IMR-90 (cell line): ENCODE results near the gene CNTN5. TPM values are rescaled to one million over a fixed set of nuclear protein-coding genes. Genes with fewer than 3 reads are reported as not detected.

Experiments
- ATAC-seq: fragments of 200-7000 bp; cut with Tn5 transposase; 2 replicates; pipeline ENCODE4 v1.9.1; 2020; ENCODE audit warnings: low read depth, mild to moderate bottlenecking, moderate library complexity
- BruUV-seq: library from RNA; stranded (reverse); fragments of 400-500 nt; replicated peaks from 2 replicates; lab custom pipeline; 2021; lab: Mats Ljungman, UMichigan
- CTCF ChIA-PET: fragments of 300-600 bp; formaldehyde crosslinking; extraction: SDS; loops from one replicate; lab custom pipeline; 2021; ENCODE audit warnings: antibody characterized with exemption; lab: Yijun Ruan, JAX
- POLR2A ChIA-PET: fragments of 300-600 bp; sonication (Branson Sonifier 250); formaldehyde crosslinking; loops from one replicate; lab custom pipeline; 2022; ENCODE audit warnings: antibody characterized with exemption; ENCODE audit not compliant: unreplicated experiment; lab: Charles Lee
- DNase-seq: peaks from one replicate; pipeline ENCODE4 v3.0.0; 2013
- H2AFZ ChIP-seq: replicated peaks from 2 replicates; pipeline ENCODE3; 2013; ENCODE audit warnings: low read length, mild to moderate bottlenecking; ENCODE audit not compliant: poor library complexity
- H2AK5ac ChIP-seq: 2 replicates; pipeline ENCODE4 v1.6.1; 2013; ENCODE audit warnings: low read depth, low read length, inconsistent platforms
- H2AK9ac ChIP-seq: replicated peaks from 2 replicates; pipeline ENCODE3; 2013; ENCODE audit warnings: mild to moderate bottlenecking, low read depth, low read length, moderate library complexity; ENCODE audit not compliant: poor library complexity
- H2BK120ac ChIP-seq: 2 replicates; pipeline ENCODE4 v1.6.1; 2013; ENCODE audit warnings: low read depth, low read length, inconsistent platforms
- H2BK15ac ChIP-seq: 3 replicates; pipeline ENCODE4 v1.6.1; 2013; ENCODE audit warnings: low read depth, low read length, inconsistent platforms
- H2BK20ac ChIP-seq: 2 replicates; pipeline ENCODE4 v1.6.1; 2013; ENCODE audit warnings: low read depth, mild to moderate bottlenecking, inconsistent platforms, low read length, moderate library complexity
- H2BK5ac ChIP-seq: 2 replicates; pipeline ENCODE4 v1.6.1; 2013; ENCODE audit warnings: mild to moderate bottlenecking, low read depth, low read length, inconsistent platforms; ENCODE audit not compliant: poor library complexity, severe bottlenecking
- H3K14ac ChIP-seq: replicated peaks from 2 replicates; pipeline ENCODE4 v1.6.1; 2013; ENCODE audit warnings: low read depth, low read length, inconsistent platforms
- H3K18ac ChIP-seq: 2 replicates; pipeline ENCODE4 v1.6.1; 2013; ENCODE audit warnings: low read depth, low read length, control low read depth
- H3K23ac ChIP-seq: 2 replicates; pipeline ENCODE4 v1.6.1; 2013; ENCODE audit warnings: low read depth, low read length, inconsistent platforms
- H3K27ac ChIP-seq: 2 replicates; pipeline ENCODE4 v1.5.1; 2013; ENCODE audit warnings: mild to moderate bottlenecking, control low read depth, low read length; ENCODE audit not compliant: insufficient read depth
- H3K27me3 ChIP-seq: 2 replicates; pipeline ENCODE4 v1.6.1; 2013; ENCODE audit warnings: low read length; ENCODE audit not compliant: control insufficient read depth, insufficient read depth
- H3K36me3 ChIP-seq: 2 replicates; pipeline ENCODE4 v1.6.1; 2013; ENCODE audit warnings: low read length, mixed read lengths; ENCODE audit not compliant: control insufficient read depth, insufficient read depth
- H3K4ac ChIP-seq: 2 replicates; pipeline ENCODE4 v1.6.1; 2013; ENCODE audit warnings: low read depth, low read length, inconsistent platforms
- H3K4me1 ChIP-seq: 2 replicates; pipeline ENCODE4 v1.6.1; 2013; ENCODE audit warnings: low read length, mixed read lengths; ENCODE audit not compliant: control insufficient read depth, insufficient read depth
- H3K4me2 ChIP-seq: 2 replicates; pipeline ENCODE4 v1.6.1; 2013; ENCODE audit warnings: low read depth, mild to moderate bottlenecking, control low read depth, low read length, moderate library complexity
- H3K4me3 ChIP-seq: 2 replicates; pipeline ENCODE4 v1.5.1; 2013; ENCODE audit warnings: low read depth, mild to moderate bottlenecking, control low read depth, low read length, moderate library complexity; ENCODE audit not compliant: insufficient read depth
- H3K56ac ChIP-seq: 2 replicates; pipeline ENCODE4 v1.6.1; 2013; ENCODE audit warnings: low read length, inconsistent platforms; ENCODE audit not compliant: insufficient read depth; ENCODE audit errors: extremely low read depth
- H3K79me1 ChIP-seq, 2 experiments: 2 replicates each; pipeline ENCODE4 v1.6.1; 2013; ENCODE audit warnings: low read length in 2 of 2, inconsistent platforms in 1 of 2, low read depth in 1 of 2
- H3K9ac ChIP-seq: 2 replicates; pipeline ENCODE4 v1.6.1; 2013; ENCODE audit warnings: low read depth, low read length, control low read depth
- H3K9me1 ChIP-seq: 2 replicates; pipeline ENCODE4 v1.6.1; 2013; ENCODE audit warnings: low read length, inconsistent platforms; ENCODE audit not compliant: insufficient read depth
- H3K9me3 ChIP-seq: 2 replicates; pipeline ENCODE4 v1.6.1; 2013; ENCODE audit warnings: low read length; ENCODE audit not compliant: control insufficient read depth, insufficient read depth
- H4K20me1 ChIP-seq: 2 replicates; pipeline ENCODE4 v1.6.1; 2013; ENCODE audit warnings: low read length, inconsistent platforms; ENCODE audit not compliant: insufficient read depth
- H4K5ac ChIP-seq: 2 replicates; pipeline ENCODE4 v1.6.1; 2013; ENCODE audit warnings: mild to moderate bottlenecking, low read depth, low read length, control low read depth
- H4K8ac ChIP-seq, 2 experiments: 2 replicates each; pipeline ENCODE4 v1.6.1; 2013; ENCODE audit warnings: low read depth in 2 of 2, low read length in 2 of 2, control low read depth in 1 of 2, inconsistent platforms in 1 of 2
- H4K91ac ChIP-seq: 2 replicates; pipeline ENCODE4 v1.6.1; 2013; ENCODE audit warnings: low read depth, low read length, inconsistent platforms; ENCODE audit not compliant: insufficient read depth
- FOS ChIP-seq: fragments of 150-350 bp; IDR thresholded peaks from 2 replicates; pipeline ENCODE4 v1.6.1; 2016; ENCODE audit warnings: low read depth, low read length
- NFE2L2 ChIP-seq: fragments of 150-350 bp; IDR thresholded peaks from 2 replicates; pipeline ENCODE4 v1.6.1; 2016; ENCODE audit warnings: low read depth, mild to moderate bottlenecking, low read length
- POLR2A ChIP-seq: IDR thresholded peaks from 2 replicates; pipeline ENCODE4 v1.6.1; 2012; ENCODE audit warnings: mild to moderate bottlenecking, low read depth, low read length
- RAD21 ChIP-seq: IDR thresholded peaks from 2 replicates; pipeline ENCODE4 v1.6.1; 2012; ENCODE audit warnings: low read length, improper control_type of control experiment
- RCOR1 ChIP-seq: IDR thresholded peaks from 2 replicates; pipeline ENCODE4 v1.6.1; 2012; ENCODE audit warnings: mild to moderate bottlenecking, low read length, improper control_type of control experiment; ENCODE audit not compliant: insufficient replicate concordance
- SMC3 ChIP-seq: fragments of 150-350 bp; IDR thresholded peaks from 2 replicates; pipeline ENCODE4 v1.6.1; 2016; ENCODE audit warnings: low read depth, mild to moderate bottlenecking, antibody characterized with exemption, low read length, moderate library complexity
- WGBS, 2 experiments: methylation state at CpG; one replicate each; pipeline versions ENCODE4 v1.1.5 to v1.1.7; 2013; ENCODE audit warnings: missing lambda C conversion rate in 2 of 2; ENCODE audit not compliant: insufficient read length in 1 of 2; ENCODE audit errors: extremely low coverage in 2 of 2; 5-methylcytosine and 5-hydroxymethylcytosine counted together
- dilution Hi-C: fragments of 300-500 bp; cut with HindIII; formaldehyde crosslinking; loops from one replicate; pipeline ENCODE4 v1.14.3; 2018; ENCODE audit warnings: low sequenced_read_pairs; ENCODE audit not compliant: unreplicated experiment
- in situ Hi-C: fragments of 300-500 bp; cut with MboI; formaldehyde crosslinking; loops from 3 replicates; pipeline ENCODE4 v1.14.3; 2019; ENCODE audit warnings: low sequenced_read_pairs, inconsistent platforms, mixed read lengths
- intact Hi-C: fragments of 100-400 bp; cut with micrococcal nuclease; formaldehyde crosslinking; loops from 2 replicates; pipeline ENCODE4 v1.10.0; 2022
- polyA plus RNA-seq, 3 experiments: library from polyadenylated mRNA; depleted of rRNA; stranded (reverse); fragments of >200 nt; gene quantifications; 2 replicates each; pipeline ENCODE4 v1.2.3, GENCODE V29; 2012; ENCODE audit warnings: low replicate concordance in 1 of 3
- total RNA-seq: library from RNA; depleted of rRNA; stranded (reverse); fragments of >200 nt; gene quantifications from 2 replicates; pipeline ENCODE4 v1.2.3, GENCODE V29; 2012
- TF ChIP-seq, protein P1 (sequence below): fragments of 150-350 bp; IDR thresholded peaks from 2 replicates; pipeline ENCODE4 v1.6.1; 2017; ENCODE audit warnings: mild to moderate bottlenecking, antibody characterized with exemption, low read length, low read depth
- TF ChIP-seq, protein P2 (sequence below): conservative IDR thresholded peaks from 2 replicates; pipeline ENCODE4 v1.5.1; 2012; ENCODE audit warnings: mild to moderate bottlenecking, low read depth, low read length, improper control_type of control experiment

Gene CNTN5
- total and polyA plus RNA-seq, 2 of the 4 experiments (the other 2 are of a cell fraction) = not detected

DNA sequence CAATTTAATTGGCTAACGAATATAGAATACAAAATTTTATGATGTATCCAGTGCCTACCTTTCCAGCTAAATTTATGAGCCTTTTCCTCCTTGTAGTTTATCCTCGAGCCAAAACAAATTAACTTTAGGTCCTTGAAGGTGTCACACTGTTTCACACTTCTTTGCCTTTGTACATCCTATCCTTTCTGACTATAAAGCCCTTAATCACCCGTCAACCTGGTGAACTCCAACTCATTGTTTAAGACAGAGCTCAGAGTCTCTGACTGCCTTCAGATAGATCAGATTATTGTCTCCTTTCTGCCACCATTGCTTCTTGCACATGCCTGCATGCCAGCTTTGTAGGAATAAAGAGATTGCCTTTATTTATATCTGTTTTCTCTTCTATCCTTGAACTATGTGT is 58.8 kb downstream of the CNTN5 start:
- no peak overlapping the region for H3K4ac ChIP-seq
- H3K56ac ChIP-seq = no peak overlapping the region
- H3K23ac ChIP-seq = no peak overlapping the region
- no peak overlapping the region for H2BK5ac ChIP-seq
- H3K4me3 ChIP-seq = no peak overlapping the region
- no peak overlapping the region for H2AK9ac ChIP-seq
- H4K91ac ChIP-seq = no peak overlapping the region
- H2BK15ac ChIP-seq = no peak overlapping the region
- no peak overlapping the region for H2BK20ac ChIP-seq
- no peak for ATAC-seq
- WGBS, 2 experiments = no CpG with 5 or more reads among the region's 3 CpGs
- H3K4me2 ChIP-seq = no peak overlapping the region
- H3K27ac ChIP-seq = no peak overlapping the region
- dilution Hi-C loops (no loop called here), intact Hi-C loops (no loop called here), in situ Hi-C loops (no loop called here)
- no peaks in the 10 kb centered on the region for H3K9me1 ChIP-seq
- no peaks in the 10 kb centered on the region for H3K79me1 ChIP-seq
- H3K18ac ChIP-seq = no peak overlapping the region
- H2BK120ac ChIP-seq = no peak overlapping the region
- no peaks in the 10 kb centered on the region for H3K36me3 ChIP-seq
- H2AK5ac ChIP-seq = no peak overlapping the region
- H3K14ac ChIP-seq = no peak overlapping the region
- H4K20me1 ChIP-seq = no peaks in the 10 kb centered on the region
- no peaks in the 10 kb centered on the region for H3K27me3 ChIP-seq
- TF ChIP-seq, protein P1, sequence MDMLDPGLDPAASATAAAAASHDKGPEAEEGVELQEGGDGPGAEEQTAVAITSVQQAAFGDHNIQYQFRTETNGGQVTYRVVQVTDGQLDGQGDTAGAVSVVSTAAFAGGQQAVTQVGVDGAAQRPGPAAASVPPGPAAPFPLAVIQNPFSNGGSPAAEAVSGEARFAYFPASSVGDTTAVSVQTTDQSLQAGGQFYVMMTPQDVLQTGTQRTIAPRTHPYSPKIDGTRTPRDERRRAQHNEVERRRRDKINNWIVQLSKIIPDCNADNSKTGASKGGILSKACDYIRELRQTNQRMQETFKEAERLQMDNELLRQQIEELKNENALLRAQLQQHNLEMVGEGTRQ = no peak
- no peak for TF ChIP-seq FOS
- TF ChIP-seq RAD21 = no peak
- TF ChIP-seq NFE2L2 = no peak
- no peak for TF ChIP-seq SMC3
- TF ChIP-seq, protein P2, sequence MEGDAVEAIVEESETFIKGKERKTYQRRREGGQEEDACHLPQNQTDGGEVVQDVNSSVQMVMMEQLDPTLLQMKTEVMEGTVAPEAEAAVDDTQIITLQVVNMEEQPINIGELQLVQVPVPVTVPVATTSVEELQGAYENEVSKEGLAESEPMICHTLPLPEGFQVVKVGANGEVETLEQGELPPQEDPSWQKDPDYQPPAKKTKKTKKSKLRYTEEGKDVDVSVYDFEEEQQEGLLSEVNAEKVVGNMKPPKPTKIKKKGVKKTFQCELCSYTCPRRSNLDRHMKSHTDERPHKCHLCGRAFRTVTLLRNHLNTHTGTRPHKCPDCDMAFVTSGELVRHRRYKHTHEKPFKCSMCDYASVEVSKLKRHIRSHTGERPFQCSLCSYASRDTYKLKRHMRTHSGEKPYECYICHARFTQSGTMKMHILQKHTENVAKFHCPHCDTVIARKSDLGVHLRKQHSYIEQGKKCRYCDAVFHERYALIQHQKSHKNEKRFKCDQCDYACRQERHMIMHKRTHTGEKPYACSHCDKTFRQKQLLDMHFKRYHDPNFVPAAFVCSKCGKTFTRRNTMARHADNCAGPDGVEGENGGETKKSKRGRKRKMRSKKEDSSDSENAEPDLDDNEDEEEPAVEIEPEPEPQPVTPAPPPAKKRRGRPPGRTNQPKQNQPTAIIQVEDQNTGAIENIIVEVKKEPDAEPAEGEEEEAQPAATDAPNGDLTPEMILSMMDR = no peak
- TF ChIP-seq RCOR1 = no peak
- no peak for TF ChIP-seq POLR2A
- no peaks in the 10 kb centered on the region for H3K4me1 ChIP-seq
- no peak overlapping the region for H3K9ac ChIP-seq
- ChIA-PET CTCF (no interaction called here), POLR2A (no interaction called here)
- no TSS peak for BruUV-seq
- H3K9me3 ChIP-seq = no peaks in the 10 kb centered on the region; the same call in 1 of the 2 replicates
- no peak overlapping the region for H4K8ac ChIP-seq
- no peak overlapping the region for H2AFZ ChIP-seq
- H4K5ac ChIP-seq = no peak overlapping the region
- no peak for DNase-seq
